Bronchial epithelial cell (primary cell): ENCODE data around the gene MRPL57. TPM values are rescaled to one million over a fixed set of nuclear protein-coding genes. Genes with fewer than 3 reads are reported as not detected.

ENCODE experiments used
- DNase-seq: peaks from one replicate; pipeline ENCODE4 v3.0.0-alpha.2; 2010; ENCODE audit warnings: low read depth
- FAIRE-seq: peaks from 2 replicates; lab custom pipeline; 2011; peaks lifted over from hg19 to GRCh38; lab: Jason Lieb, UNC
- H3K27me3 ChIP-seq: 2 replicates; pipeline ENCODE4 v1.5.1; 2011; ENCODE audit warnings: low read length; ENCODE audit not compliant: control insufficient read depth, insufficient read depth
- H3K36me3 ChIP-seq: 2 replicates; pipeline ENCODE4 v1.5.1; 2011; ENCODE audit warnings: low read length; ENCODE audit not compliant: control insufficient read depth, insufficient read depth
- H3K4me3 ChIP-seq: 2 replicates; pipeline ENCODE4 v1.5.1; 2011; ENCODE audit warnings: mild to moderate bottlenecking, low read depth, low read length, control low read depth
- CTCF ChIP-seq: IDR thresholded peaks from 2 replicates; pipeline ENCODE4 v1.5.1; 2011; ENCODE audit warnings: mild to moderate bottlenecking, moderate library complexity, low read length, control low read depth, inconsistent platforms; ENCODE audit not compliant: insufficient read depth, severe bottlenecking
- total RNA-seq: library from RNA; depleted of rRNA; stranded (reverse); fragments of >200 nt; gene quantifications from 2 replicates; pipeline ENCODE4 v1.2.1, GENCODE V29; 2014

MRPL57 gene
- total RNA-seq, 1 donor from 2014 or later = 23.2 TPM

- Histone ChIP-seq H3K27me3 (no peaks in the 10 kb centered on the region), H3K36me3 (no peaks in the 10 kb centered on the region), H3K4me3 (no peak overlapping the region)
- DNase-seq (no peak), FAIRE-seq (no peak)
- no peak for TF ChIP-seq CTCF
Observed at GRCh38 chr13:21221268-21221667, 44.8 kb downstream of the MRPL57 start.

- Histone ChIP-seq H3K27me3 (no peaks in the 10 kb centered on the region), H3K36me3 (no peaks in the 10 kb centered on the region), H3K4me3 (no peak overlapping the region)
- no peak for DNase-seq
- no peak for TF ChIP-seq CTCF
- FAIRE-seq = no peak
Observed at GRCh38 chr13:21225082-21225481, 48.6 kb downstream of the MRPL57 start.

- TF ChIP-seq CTCF = no peak
- Histone ChIP-seq H3K27me3 (no peaks in the 10 kb centered on the region), H3K4me3 (no peak overlapping the region), H3K36me3 (no peaks in the 10 kb centered on the region)
- DNase-seq = no peak
- FAIRE-seq = no peak
Observed at GRCh38 chr13:21225841-21226581, 49.6 kb downstream of the MRPL57 start.

- DNase-seq (no peak), FAIRE-seq (no peak)
- no peak for TF ChIP-seq CTCF
- Histone ChIP-seq H3K36me3 (no peaks in the 10 kb centered on the region), H3K27me3 (no peaks in the 10 kb centered on the region), H3K4me3 (no peak overlapping the region)
Observed at GRCh38 chr13:21227917-21228316, 51.5 kb downstream of the MRPL57 start.

Other genes with a start within 250 kb of the MRPL57 start
- 5.3 and 6.9 TPM in 2 replicates for gene LATS2, start 115.1 kb upstream of the MRPL57 start, total RNA-seq
- 40.5 and 55.8 TPM in 2 replicates for gene SAP18, start 36.5 kb upstream of the MRPL57 start, total RNA-seq
- 1.2 and 1.8 TPM in 2 replicates for gene SKA3, start 106 bp upstream of the MRPL57 start, total RNA-seq